DMS153 (cell line): ENCODE measurements around the gene ASB14.
"Not testable (repeated sequence)": the region's sequence is repeated elsewhere in the genome, so short reads cannot be mapped to it uniquely, and the experiment has no call there.

Experiments used
- DNase-seq: peaks from one replicate; lab custom pipeline; 2025; lab: John Stamatoyannopoulos, UW

The ASB14 gene

GRCh38 chr3:57292159-57292896 is at the start of gene ASB14:
TSS of gene ASB14 (minus strand) at chr3:57292685. CDS start at chr3:57292033, 652 bp downstream.
- DNase-seq, result no peak

GRCh38 chr3:57339071-57339642 is 46.7 kb upstream of the ASB14 start:
- not testable (repeated sequence) for DNase-seq

- DNase-seq, result not testable (repeated sequence)
Observed at GRCh38 chr3:57338272-57339070, 46.0 kb upstream of the ASB14 start.

GRCh38 chr3:57335283-57335938 is 42.9 kb upstream of the ASB14 start:
- no peak for DNase-seq

GRCh38 chr3:57331078-57331610 is 38.7 kb upstream of the ASB14 start:
- no peak for DNase-seq

GRCh38 chr3:57326498-57326897 is 34.0 kb upstream of the ASB14 start:
- DNase-seq, result not testable (repeated sequence)

- no peak for DNase-seq
Observed at GRCh38 chr3:57314204-57314603, 21.7 kb upstream of the ASB14 start.

- DNase-seq, result no peak
Observed at GRCh38 chr3:57309769-57310360, 17.4 kb upstream of the ASB14 start.

- DNase-seq, result not testable (repeated sequence)
Observed at GRCh38 chr3:57303520-57303919, 11.0 kb upstream of the ASB14 start.

GRCh38 chr3:57298041-57298440 is 5.6 kb upstream of the ASB14 start:
- no peak for DNase-seq

- DNase-seq, result no peak
Observed at GRCh38 chr3:57292897-57293526, 527 bp upstream of the ASB14 start.

- DNase-seq, result no peak
Observed at GRCh38 chr3:57288403-57288802, 4.1 kb downstream of the ASB14 start.

- no peak for DNase-seq
Observed at GRCh38 chr3:57287205-57287604, 5.3 kb downstream of the ASB14 start.

GRCh38 chr3:57283334-57283733 is 9.2 kb downstream of the ASB14 start:
- no peak for DNase-seq

- no peak for DNase-seq
Observed at GRCh38 chr3:57281715-57282114, 10.8 kb downstream of the ASB14 start.

- DNase-seq, result no peak
Observed at GRCh38 chr3:57279685-57280084, 12.8 kb downstream of the ASB14 start.

- no peak for DNase-seq
Observed at GRCh38 chr3:57278237-57278636, 14.2 kb downstream of the ASB14 start.

- DNase-seq, result no peak
Observed at GRCh38 chr3:57275393-57275792, 17.1 kb downstream of the ASB14 start.

GRCh38 chr3:57274845-57275244 is 17.6 kb downstream of the ASB14 start:
- DNase-seq, result no peak

GRCh38 chr3:57268416-57268815 is 24.1 kb downstream of the ASB14 start:
- DNase-seq, result no peak

- no peak for DNase-seq
Observed at GRCh38 chr3:57261929-57262328, 30.6 kb downstream of the ASB14 start.
